Stimulated activated CD4-positive, alpha-beta T cell treated with anti-CD3 and anti-CD28 coated beads, Interleukin-15, amount 100 ng/mL, for 48 hours (primary cell): Measurements from ENCODE around the gene CPXM2.

Source experiments
- DNase-seq, 2 donors: peaks; one replicate each; pipeline ENCODE4 v3.0.0-alpha.2; 2020; ENCODE audit warnings: low read depth in 2 of 2

CPXM2 gene

DNA sequence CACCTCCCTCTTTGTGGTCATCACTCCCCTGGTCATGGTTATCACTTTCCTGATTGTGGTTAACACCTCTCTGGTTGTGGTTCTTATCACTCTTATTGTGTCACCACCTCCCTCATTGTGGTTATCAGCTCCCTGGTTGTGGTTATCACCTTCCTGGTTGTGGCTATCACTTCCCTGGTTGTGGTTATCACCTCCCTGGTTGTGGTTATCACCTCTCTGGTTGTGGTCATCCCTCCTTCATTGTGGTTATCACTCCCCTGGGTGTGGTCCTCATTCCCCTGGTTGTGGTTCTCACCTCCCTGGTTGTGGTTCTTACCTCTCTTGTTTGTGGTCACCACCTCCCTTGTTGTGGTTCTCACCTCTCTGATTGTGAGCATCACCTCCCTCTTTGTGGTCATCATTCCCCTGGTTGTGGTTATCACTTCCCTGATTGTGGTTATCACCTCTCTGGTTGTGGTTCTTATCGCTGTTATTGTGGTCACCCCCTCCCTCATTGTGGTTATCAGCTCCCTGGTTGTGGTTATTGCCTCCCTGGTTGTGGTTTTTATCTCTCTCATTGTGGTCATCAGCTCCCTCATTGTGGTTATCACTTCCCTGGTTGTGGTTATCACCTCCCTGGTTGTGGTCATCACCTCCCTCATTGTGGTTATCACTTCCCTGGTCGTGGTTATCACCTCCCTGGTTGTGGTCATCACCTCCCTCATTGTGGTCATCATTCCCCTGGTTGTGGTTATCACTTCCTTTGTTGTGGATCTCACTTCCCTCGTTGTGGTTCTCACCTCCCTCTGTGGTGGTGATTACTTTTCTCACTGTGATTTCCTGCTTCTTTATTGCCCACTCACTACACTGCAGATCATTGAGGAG lies 118.7 kb downstream of the CPXM2 start:
- peak in 1 of 2 donors; percentile 2 for DNase-seq

DNA sequence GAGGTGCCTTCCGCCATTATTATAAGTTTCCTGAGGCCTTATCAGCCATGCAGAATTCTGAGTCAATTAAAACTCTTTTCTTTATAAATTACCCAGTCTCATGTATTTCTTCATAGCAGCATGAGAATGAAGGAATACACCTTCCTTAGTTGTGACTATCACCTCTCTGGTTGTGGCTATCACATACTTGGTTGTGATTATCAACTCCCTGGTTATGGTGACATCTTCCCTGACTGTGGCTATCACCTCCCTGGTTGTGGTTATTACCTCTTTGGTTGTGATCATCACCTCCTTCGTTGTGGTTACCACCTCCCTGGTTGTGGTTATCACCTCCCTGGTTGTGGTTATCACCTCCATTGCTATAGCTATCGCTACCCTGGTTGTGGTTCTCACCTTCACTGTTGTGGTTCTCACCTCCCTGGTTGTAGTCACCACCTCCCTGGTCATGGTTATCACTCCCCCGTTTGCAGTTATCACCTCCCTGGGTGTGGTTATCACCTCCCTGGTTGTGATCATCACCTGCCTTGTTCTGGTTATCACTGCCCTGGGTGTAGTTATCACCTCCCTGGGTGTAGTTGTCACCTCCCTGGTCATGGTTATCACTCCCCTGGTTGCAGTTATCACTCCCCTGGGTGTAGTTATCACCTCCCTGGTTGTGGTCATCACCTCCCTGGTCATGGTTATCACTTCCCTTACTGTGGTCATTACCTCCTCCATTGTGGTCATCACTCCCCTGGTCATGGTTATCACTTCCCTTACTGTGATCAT lies 119.5 kb downstream of the CPXM2 start:
- no peak for DNase-seq

GRCh38 chr10:123769647-123770046 lies 122.0 kb downstream of the CPXM2 start:
- no peak for DNase-seq

DNA sequence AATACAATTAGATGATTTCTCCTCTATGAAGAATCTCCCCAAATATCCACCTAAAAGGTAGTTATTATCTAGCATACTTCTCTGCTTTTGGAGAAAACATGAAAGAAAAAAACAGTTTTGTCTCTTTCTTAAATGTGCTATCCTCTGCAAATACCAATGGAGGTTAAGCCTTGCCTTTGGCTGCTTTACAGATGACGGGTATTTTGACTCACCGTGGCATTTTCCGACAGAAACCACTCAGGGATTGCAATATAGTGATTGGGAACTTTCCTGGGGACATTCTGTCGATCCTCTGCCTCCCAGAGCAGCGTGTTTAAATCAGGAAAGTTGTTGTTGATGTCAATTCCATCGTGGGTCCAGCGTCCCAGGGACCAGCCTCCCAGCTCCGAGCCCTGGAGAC lies 124.8 kb downstream of the CPXM2 start:
- DNase-seq, result no peak

DNA sequence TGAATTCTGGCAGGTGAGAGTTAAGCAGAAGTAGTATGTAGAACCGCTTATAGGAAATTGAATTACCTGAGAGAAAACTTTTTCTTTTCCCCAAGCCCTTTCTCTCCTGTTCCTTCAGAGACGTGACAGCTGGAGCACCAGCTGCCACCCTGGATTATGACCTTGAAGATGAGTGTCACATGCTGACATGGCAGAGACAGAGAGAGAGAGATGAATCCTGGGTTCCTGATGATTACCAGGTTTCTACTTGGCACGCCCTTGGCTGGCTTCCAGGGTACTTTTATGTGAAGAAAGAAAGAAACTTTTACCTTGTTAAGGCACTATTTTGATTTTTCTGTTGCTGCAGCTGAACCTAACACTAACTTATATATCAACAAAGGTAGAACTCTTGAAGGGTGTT lies 125.6 kb downstream of the CPXM2 start:
- DNase-seq, result no peak

DNA sequence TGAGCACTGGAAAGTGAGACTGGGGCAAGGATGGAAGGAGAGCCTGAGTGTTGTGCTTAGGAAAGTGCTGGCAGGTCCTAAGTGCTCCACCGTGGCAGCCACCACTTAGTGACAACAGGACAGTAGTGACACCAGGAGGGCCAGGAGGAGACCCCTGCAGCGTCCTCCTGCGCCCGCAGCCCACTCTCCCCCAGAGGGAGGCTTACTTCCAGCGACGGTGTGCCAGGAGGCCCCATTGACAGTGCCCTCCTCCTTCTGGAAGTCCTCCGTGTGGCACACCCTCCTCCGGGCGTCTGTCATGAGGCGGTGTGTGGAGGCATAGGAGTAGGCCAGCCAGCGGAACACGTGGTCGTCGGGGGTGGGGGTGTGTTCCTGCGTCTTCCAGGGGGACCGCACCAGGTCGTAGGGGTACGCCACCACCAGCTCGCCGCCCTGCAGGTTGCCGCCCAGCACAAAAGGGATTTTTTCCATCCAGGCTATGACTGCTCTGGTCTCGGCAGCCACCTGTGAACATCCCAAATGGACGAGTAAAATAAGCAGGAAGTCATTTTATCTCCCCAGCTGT lies 129.9 kb downstream of the CPXM2 start:
- DNase-seq, result no peak

DNA sequence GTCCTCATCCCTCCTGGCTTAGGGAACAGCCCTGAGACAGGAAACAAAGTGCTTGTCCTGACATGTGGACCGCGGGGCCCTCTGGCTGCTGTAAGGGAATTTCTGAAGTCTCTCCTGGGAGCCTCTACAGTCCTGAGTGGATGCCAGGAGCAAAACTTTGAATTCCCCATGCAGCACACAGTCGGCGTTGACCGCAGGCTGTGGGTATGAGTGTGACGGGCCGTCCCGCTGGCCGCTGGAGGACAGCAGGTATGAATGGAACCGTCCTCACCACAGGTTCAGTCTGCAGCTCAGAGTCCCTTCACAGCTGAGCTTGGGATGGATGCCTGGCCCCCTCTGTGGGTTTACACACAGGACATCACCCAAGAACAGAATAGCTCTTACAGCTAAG lies 130.6 kb downstream of the CPXM2 start:
- no peak for DNase-seq

- DNase-seq, result no peak
Observed at GRCh38 chr10:123760356-123761037, 131.1 kb downstream of the CPXM2 start.

DNA sequence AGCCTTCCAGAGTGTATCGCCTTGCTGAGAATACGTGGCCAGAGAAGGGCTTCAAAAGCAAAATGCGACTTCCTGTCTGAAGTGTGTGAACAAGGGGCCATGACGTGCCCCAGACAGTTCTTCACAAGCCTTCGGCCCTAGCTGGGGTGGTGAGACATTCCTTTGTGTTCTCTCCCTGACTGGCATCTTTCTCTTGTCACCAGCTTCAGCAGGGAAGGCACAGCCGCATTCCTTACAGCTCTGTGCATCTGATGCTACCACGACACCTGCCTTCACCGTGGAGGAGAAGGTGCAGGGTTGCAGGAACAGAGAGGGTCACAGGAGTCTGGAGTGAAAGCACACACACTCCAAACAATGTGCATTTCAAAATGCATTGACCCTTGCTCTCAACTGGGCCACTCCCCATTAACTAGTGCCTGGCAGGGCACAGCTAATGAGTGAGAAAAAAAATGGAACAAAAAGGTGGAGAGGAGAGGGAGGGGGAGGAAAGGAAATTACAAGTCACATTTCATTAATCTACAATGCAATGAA lies 132.0 kb downstream of the CPXM2 start:
- no peak for DNase-seq

DNA sequence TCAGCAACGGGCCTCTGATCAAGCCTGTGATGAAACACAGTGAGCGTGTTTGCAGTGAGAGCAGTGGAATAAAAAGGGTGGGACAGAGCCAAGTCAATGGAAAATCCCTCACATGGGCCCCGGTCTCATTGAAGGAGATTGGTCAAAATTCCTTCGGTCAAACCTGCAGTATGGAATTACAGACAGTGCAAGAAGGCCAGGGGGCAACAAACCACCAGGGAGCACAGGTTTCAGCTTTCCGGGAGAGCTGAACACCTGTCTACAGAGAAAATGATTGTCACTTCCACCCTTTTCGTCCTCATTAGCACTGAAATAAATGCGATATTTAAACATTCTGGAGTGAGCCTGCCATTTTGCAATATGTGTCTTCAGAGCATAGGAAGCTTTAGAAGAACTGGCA lies 132.6 kb downstream of the CPXM2 start:
- no peak for DNase-seq

DNA sequence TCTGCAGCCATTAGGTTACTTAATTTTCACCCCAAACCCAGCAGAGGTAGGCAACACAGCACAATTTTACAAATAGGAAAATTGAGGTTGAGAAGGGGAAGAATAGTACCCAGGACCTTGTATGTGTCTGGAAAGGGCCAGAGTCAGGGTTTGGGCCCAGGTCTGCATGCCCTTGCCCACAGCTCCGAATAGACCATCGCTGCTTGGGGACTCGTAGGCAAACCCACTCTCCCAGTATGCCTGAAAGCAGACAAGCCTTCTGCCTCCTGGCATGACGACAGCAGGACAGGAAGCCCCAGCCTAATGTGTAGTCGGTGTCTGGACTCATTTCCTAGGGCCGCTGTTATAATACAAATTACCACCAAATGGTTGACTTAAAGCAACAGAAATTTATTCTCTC lies 133.8 kb downstream of the CPXM2 start:
- DNase-seq, result no peak

DNA sequence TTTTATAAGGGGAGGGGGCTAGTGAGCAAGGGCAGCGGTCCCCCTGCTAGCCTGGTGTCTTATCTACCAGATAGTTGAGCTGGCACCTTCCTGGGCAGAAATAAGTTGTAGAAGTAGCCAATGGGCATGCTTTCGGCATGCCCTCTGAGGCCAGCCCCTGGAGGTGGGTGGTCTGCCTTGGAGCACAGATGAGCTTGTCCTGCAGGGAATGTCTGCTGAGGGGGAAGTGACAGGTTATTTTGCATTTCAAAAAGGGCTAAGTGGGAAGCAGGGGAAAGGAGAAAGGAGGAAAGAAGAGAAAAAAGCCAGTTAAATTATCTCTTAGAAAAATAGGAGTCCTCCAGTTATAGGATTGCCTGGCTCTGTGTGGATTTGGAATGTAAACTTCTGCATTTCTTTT lies 136.5 kb downstream of the CPXM2 start:
- no peak for DNase-seq

GRCh38 chr10:123754123-123754522 lies 137.5 kb downstream of the CPXM2 start:
- DNase-seq, result no peak

- DNase-seq, result no peak
Observed at GRCh38 chr10:123751342-123752134, 140.1 kb downstream of the CPXM2 start.

- no peak for DNase-seq
Observed at GRCh38 chr10:123750901-123751300, 140.7 kb downstream of the CPXM2 start.

DNA sequence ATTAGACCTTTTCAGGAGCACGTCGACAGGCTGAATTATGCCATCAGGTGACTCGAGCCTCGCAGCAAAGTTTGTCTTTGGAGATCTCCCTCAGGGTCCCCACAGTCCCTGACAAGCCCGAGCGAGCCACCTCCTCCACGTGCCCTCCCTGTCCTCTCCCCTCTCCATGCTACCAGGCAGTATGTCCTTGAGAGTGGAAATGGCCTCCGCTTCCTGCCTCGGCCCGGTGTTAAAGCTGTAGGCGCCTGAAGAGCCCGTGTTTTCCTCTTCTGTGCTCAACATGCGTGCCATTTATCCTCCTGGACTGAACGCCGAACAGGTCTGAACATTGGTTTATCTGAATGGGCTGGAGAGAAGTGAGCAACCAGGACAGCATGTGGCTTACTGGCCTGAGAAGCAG lies 142.9 kb downstream of the CPXM2 start:
- no peak for DNase-seq

- no peak for DNase-seq
Observed at GRCh38 chr10:123747426-123747825, 144.2 kb downstream of the CPXM2 start.

DNA sequence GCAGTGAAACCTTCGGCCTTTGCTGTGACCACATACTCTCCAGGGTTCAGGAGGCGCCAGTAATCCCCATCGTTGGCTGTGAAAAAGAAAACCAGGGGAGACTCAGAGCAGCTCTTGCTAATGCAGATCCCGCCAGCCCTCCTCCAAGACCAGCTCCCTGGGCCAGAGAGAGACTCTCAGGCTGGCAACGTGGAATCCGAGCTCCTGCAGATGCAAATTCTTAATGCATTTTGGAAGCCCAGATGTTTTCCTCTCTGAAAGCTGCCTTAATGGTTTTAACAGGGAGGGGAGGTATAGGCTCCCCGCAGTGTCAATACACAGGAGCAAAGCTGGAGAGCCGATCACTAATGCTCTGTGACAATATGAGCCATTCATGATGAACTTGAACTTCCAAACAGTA lies 144.7 kb downstream of the CPXM2 start:
- no peak for DNase-seq

DNA sequence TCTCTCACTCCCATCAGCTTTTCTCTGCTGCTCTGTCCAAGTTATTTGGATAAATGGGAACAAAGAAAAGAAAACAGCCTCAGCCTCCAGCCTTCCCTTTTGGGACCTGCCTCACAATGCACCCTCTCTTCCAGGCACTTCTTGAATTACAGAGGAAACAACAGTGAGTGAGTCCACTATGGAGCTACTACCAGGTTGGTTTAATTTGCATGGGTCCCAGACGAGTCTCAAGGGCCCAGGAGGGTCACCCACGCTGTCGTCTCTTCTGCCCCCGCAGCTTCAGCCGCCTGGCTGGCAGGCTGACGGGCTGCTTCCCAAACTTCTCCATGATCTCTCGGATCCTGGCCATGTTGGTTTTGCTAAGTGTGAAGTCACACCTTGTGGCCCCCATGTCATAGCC lies 145.1 kb downstream of the CPXM2 start:
- no peak for DNase-seq

- DNase-seq, result no peak
Observed at GRCh38 chr10:123746061-123746460, 145.5 kb downstream of the CPXM2 start.

- DNase-seq, result no peak
Observed at GRCh38 chr10:123744224-123744536, 147.4 kb downstream of the CPXM2 start.
